Gastroesophageal sphincter (tissue), 4 donors: ENCODE data around the gene PGM1. TPM values are rescaled to one million over a fixed set of nuclear protein-coding genes. Genes with fewer than 3 reads are reported as not detected.
A peak's percentile ranks its signal among the peaks of the same experiment; 100 is the strongest.

ENCODE experiments used
- ATAC-seq: fragments of 150-250 bp; one replicate; pipeline ENCODE4 v1.9.1; 2016; ENCODE audit warnings: mild to moderate bottlenecking, moderate library complexity
- H3K27ac ChIP-seq, 4 donors: fragments of 200-600 bp; sonication (generic) in 3 of 4; 1 replicate in 3 of 4; 2 replicates in 1 of 4; pipeline ENCODE4 v1.5.1; 2016 to 2019
- H3K27me3 ChIP-seq: fragments of 200-600 bp; sonication (generic); one replicate; pipeline ENCODE4 v1.5.1; 2019
- H3K36me3 ChIP-seq, 2 donors: fragments of 200-600 bp; sonication (generic); one replicate each; pipeline ENCODE4 v1.5.1; 2019; ENCODE audit warnings: control low read depth in 1 of 2
- H3K4me1 ChIP-seq, 3 donors: fragments of 200-600 bp; sonication (generic); 1 replicate in 2 of 3; 2 replicates in 1 of 3; pipeline ENCODE4 v1.5.1; 2016 to 2019; ENCODE audit warnings: control low read depth in 2 of 3
- H3K4me3 ChIP-seq, 2 donors: fragments of 200-600 bp; sonication (generic); one replicate each; pipeline ENCODE4 v1.5.1; 2019; ENCODE audit warnings: mild to moderate bottlenecking in 1 of 2, moderate library complexity in 1 of 2
- H3K9me3 ChIP-seq, 3 donors: fragments of 200-600 bp; sonication (generic); one replicate each; pipeline ENCODE4 v1.5.1; 2017 to 2019; ENCODE audit warnings: control low read depth in 2 of 3
- CTCF ChIP-seq, 4 experiments: fragments of 200-600 bp in 2 of 4; fragments of 450-650 bp in 2 of 4; sonication (generic) in 1 of 4; IDR thresholded peaks; one replicate each; pipeline ENCODE4 v1.5.1; 2017 to 2019; ENCODE audit warnings: antibody characterized with exemption in 4 of 4, mild to moderate bottlenecking in 2 of 4, moderate library complexity in 2 of 4
- EP300 ChIP-seq: sonication (generic); formaldehyde crosslinking; IDR thresholded peaks from one replicate; pipeline ENCODE4 v1.6.1; 2017; ENCODE audit warnings: antibody characterized with exemption, mild to moderate bottlenecking
- POLR2A ChIP-seq, 2 donors: fragments of 450-650 bp; IDR thresholded peaks; one replicate each; pipeline ENCODE4 v1.6.1; 2017; ENCODE audit warnings: antibody characterized with exemption in 2 of 2, mild to moderate bottlenecking in 2 of 2, moderate library complexity in 1 of 2
- POLR2AphosphoS5 ChIP-seq: sonication (generic); formaldehyde crosslinking; IDR thresholded peaks from one replicate; pipeline ENCODE4 v1.6.1; 2017; ENCODE audit warnings: antibody characterized with exemption
- WGBS, 2 donors: methylation state at CpG; one replicate each; pipeline ENCODE4 v1.1.5; 2018; ENCODE audit warnings: low coverage in 1 of 2; 5-methylcytosine and 5-hydroxymethylcytosine counted together
- small RNA-seq, 4 donors: library from RNA; depleted of rRNA; stranded (forward); fragments of <200 nt; gene quantifications; one replicate each; pipeline ENCODE3, GENCODE V24; 2016
- total RNA-seq, 4 donors: library from RNA; depleted of rRNA; stranded (reverse); fragments of >200 nt; gene quantifications; one replicate each; pipeline ENCODE4 v1.1.0, GENCODE V29; 2016

Gene PGM1
- total RNA-seq, 4 donors from 2014 or later = 40.0 to 95.6 (median 61.4) TPM

GRCh38 chr1:63703701-63704107 is 110.5 kb downstream of the PGM1 start:
- peaks cover 0 to 27% (median 0%) of the 10 kb centered on the region in 3 donors for H3K4me1 ChIP-seq
- no peak for ATAC-seq
- no peak overlapping the region for H3K4me3 ChIP-seq
- H3K27ac ChIP-seq = peak overlapping the region in 1 of 4 donors; percentile 22
- WGBS, 2 donors = 61 to 74% methylated on average over 4 to 6 of the region's 8 CpGs
- TF ChIP-seq POLR2AphosphoS5 (no peak), EP300 (no peak), CTCF (IDR thresholded peaks at IDR 0.05) (no peak), POLR2A (IDR thresholded peaks at IDR 0.05) (no peak)
- no peaks in the 10 kb centered on the region for H3K9me3 ChIP-seq
- no peaks in the 10 kb centered on the region for H3K27me3 ChIP-seq
- H3K36me3 ChIP-seq = no peaks in the 10 kb centered on the region

GRCh38 chr1:63704443-63704842 is 111.2 kb downstream of the PGM1 start:
- H3K4me1 ChIP-seq = peaks cover 0 to 20% (median 0%) of the 10 kb centered on the region in 3 donors
- H3K27me3 ChIP-seq = no peaks in the 10 kb centered on the region
- no peak overlapping the region for H3K4me3 ChIP-seq
- TF ChIP-seq POLR2AphosphoS5 (no peak), POLR2A (IDR thresholded peaks at IDR 0.05) (no peak), EP300 (no peak), CTCF (IDR thresholded peaks at IDR 0.05) (no peak)
- 20 to 74% methylated on average over 1 to 3 of the region's 3 CpGs for WGBS, 2 donors
- no peaks in the 10 kb centered on the region for H3K36me3 ChIP-seq
- H3K27ac ChIP-seq = peak overlapping the region in 1 of 4 donors; percentile 22
- no peak for ATAC-seq
- H3K9me3 ChIP-seq = no peaks in the 10 kb centered on the region

- no peak for TF ChIP-seq POLR2AphosphoS5
- TF ChIP-seq POLR2A (IDR thresholded peaks at IDR 0.05) = no peak
- no peak for TF ChIP-seq EP300
- TF ChIP-seq CTCF (IDR thresholded peaks at IDR 0.05) = no peak
- no peak for ATAC-seq
- Histone ChIP-seq H3K9me3 (no peaks in the 10 kb centered on the region), H3K4me1 (peaks cover 0 to 19% (median 0%) of the 10 kb centered on the region in 3 donors), H3K4me3 (no peak overlapping the region), H3K36me3 (no peaks in the 10 kb centered on the region), H3K27me3 (no peaks in the 10 kb centered on the region), H3K27ac (no peak overlapping the region)
- 59 to 82% methylated on average over 2 to 6 of the region's 6 CpGs for WGBS, 2 donors
Observed at GRCh38 chr1:63705078-63705477, 111.9 kb downstream of the PGM1 start.

GRCh38 chr1:63709267-63709828 is 116.1 kb downstream of the PGM1 start:
- Histone ChIP-seq H3K27me3 (no peaks in the 10 kb centered on the region), H3K4me1 (peaks cover 0 to 2% (median 0%) of the 10 kb centered on the region in 3 donors), H3K9me3 (no peaks in the 10 kb centered on the region), H3K36me3 (no peaks in the 10 kb centered on the region), H3K27ac (no peak overlapping the region), H3K4me3 (no peak overlapping the region)
- TF ChIP-seq POLR2A (IDR thresholded peaks at IDR 0.05) (no peak), EP300 (no peak), POLR2AphosphoS5 (no peak), CTCF (IDR thresholded peaks at IDR 0.05) (no peak)
- no peak for ATAC-seq
- WGBS, 2 donors = 86% methylated on average over 9 of the region's 9 CpGs; no CpG with 5 or more reads in 1 of the 2 donors

Small RNAs within 50 kb of the gene (small RNA-seq; reads per million reads assigned to genes)
- 0 reads per million in 4 donors for gene RF02105
- 0 reads per million in 4 donors for gene RF02106
- gene RF02107 = 0 reads per million in 4 donors
- gene RF02108 = 0 reads per million in 4 donors
- gene RF02109 = 0 reads per million in 4 donors
- 0 reads per million in 4 donors for gene RF02110

Other genes with a start within 250 kb of the PGM1 start
- gene ALG6, start 225.8 kb upstream of the PGM1 start, total RNA-seq = 1 to 10 TPM; 4.6 to 9.0 (median 5.7) TPM
- gene ITGB3BP, start 70.2 kb upstream of the PGM1 start, total RNA-seq = 10 to 100 TPM in 2 of 4 donors, 1 to 10 TPM in 2; 6.5 to 35.0 (median 11.3) TPM
- gene EFCAB7, start 69.9 kb upstream of the PGM1 start, total RNA-seq = 10 to 100 TPM in 2 of 4 donors, 1 to 10 TPM in 2; 6.3 to 30.0 (median 11.2) TPM
- 10 to 100 TPM in 2 of 4 donors, 1 to 10 TPM in 2; 5.0 to 38.0 (median 8.3) TPM for gene ROR1, start 180.6 kb downstream of the PGM1 start, total RNA-seq